Stimulated activated CD8-positive, alpha-beta memory T cell treated with anti-CD3 and anti-CD28 coated beads, Interleukin-4, amount 100 ng/mL, for 1 hour (primary cell): ENCODE data around the gene ENTPD6.
"Not testable (repeated sequence)": the region's sequence is repeated elsewhere in the genome, so short reads cannot be mapped to it uniquely, and the experiment has no call there.

ENCODE experiments used
- DNase-seq, 2 donors: peaks; one replicate each; pipeline ENCODE4 v3.0.0-alpha.2; 2020; ENCODE audit warnings: low read depth in 2 of 2, low spot score in 1 of 2

Gene ENTPD6

GRCh38 chr20:25240851-25241658 lies 45.5 kb downstream of the ENTPD6 start:
- DNase-seq = not testable (repeated sequence)

GRCh38 chr20:25241659-25241955 lies 46.1 kb downstream of the ENTPD6 start:
- DNase-seq = not testable (repeated sequence)

GRCh38 chr20:25242231-25242630 lies 46.7 kb downstream of the ENTPD6 start:
- DNase-seq = no peak

- DNase-seq = no peak
Measured at GRCh38 chr20:25243416-25243979, 48.0 kb downstream of the ENTPD6 start.

GRCh38 chr20:25244976-25245375 lies 49.5 kb downstream of the ENTPD6 start:
- no peak for DNase-seq

GRCh38 chr20:25245461-25245860 lies 49.9 kb downstream of the ENTPD6 start:
- DNase-seq = no peak

- no peak for DNase-seq
Measured at GRCh38 chr20:25246182-25246999, 50.9 kb downstream of the ENTPD6 start.

- no peak for DNase-seq
Measured at GRCh38 chr20:25247000-25247517, 51.5 kb downstream of the ENTPD6 start.

- DNase-seq = no peak
Measured at GRCh38 chr20:25247518-25247955, 52.0 kb downstream of the ENTPD6 start.

- DNase-seq = peak; percentile 46 to 55
Measured at GRCh38 chr20:25247956-25248785, 52.7 kb downstream of the ENTPD6 start, which contains the start of gene PYGB. PYGB (plus strand) TSS chr20:25248085; CDS start chr20:25248179, 94 bp downstream.

- no peak for DNase-seq
Measured at GRCh38 chr20:25248786-25249172, 53.3 kb downstream of the ENTPD6 start.

- no peak for DNase-seq
Measured at GRCh38 chr20:25249198-25249931, 53.9 kb downstream of the ENTPD6 start.

- no peak for DNase-seq
Measured at GRCh38 chr20:25250508-25250907, 55.0 kb downstream of the ENTPD6 start.

GRCh38 chr20:25251019-25251418 lies 55.5 kb downstream of the ENTPD6 start:
- DNase-seq = no peak

GRCh38 chr20:25251558-25251957 lies 56.0 kb downstream of the ENTPD6 start:
- DNase-seq = no peak

GRCh38 chr20:25252230-25252651 lies 56.7 kb downstream of the ENTPD6 start:
- DNase-seq = no peak

GRCh38 chr20:25252686-25253421 lies 57.3 kb downstream of the ENTPD6 start:
- no peak for DNase-seq

- no peak for DNase-seq
Measured at GRCh38 chr20:25253606-25254275, 58.2 kb downstream of the ENTPD6 start.

- DNase-seq = no peak
Measured at GRCh38 chr20:25254571-25254970, 59.1 kb downstream of the ENTPD6 start.
